Gastrocnemius medialis (tissue), 4 donors: ENCODE data around the gene ANAPC16.

Source experiments
- POLR2A ChIP-seq, 2 donors: fragments of 450-650 bp; IDR thresholded peaks; one replicate each; pipeline ENCODE4 v1.6.1; 2017; ENCODE audit warnings: antibody characterized with exemption in 2 of 2, mild to moderate bottlenecking in 2 of 2, moderate library complexity in 2 of 2
- TF ChIP-seq, protein P1 (sequence below), 5 experiments: fragments of 450-650 bp in 3 of 5; fragments of 200-600 bp in 2 of 5; sonication (generic) in 2 of 5; IDR thresholded peaks in 4 of 5; conservative IDR thresholded peaks in 1 of 5; 1 replicate in 4 of 5; 2 replicates in 1 of 5; pipeline ENCODE4 v1.5.1; 2016 to 2019; ENCODE audit warnings: antibody characterized with exemption in 5 of 5, mild to moderate bottlenecking in 3 of 5, moderate library complexity in 3 of 5

GRCh38 chr10:72257051-72257892 is 41.5 kb downstream of the ANAPC16 start:
- TF ChIP-seq POLR2A (IDR thresholded peaks at IDR 0.05) = peak in 1 of 2 donors; percentile 42
- TF ChIP-seq, protein P1, sequence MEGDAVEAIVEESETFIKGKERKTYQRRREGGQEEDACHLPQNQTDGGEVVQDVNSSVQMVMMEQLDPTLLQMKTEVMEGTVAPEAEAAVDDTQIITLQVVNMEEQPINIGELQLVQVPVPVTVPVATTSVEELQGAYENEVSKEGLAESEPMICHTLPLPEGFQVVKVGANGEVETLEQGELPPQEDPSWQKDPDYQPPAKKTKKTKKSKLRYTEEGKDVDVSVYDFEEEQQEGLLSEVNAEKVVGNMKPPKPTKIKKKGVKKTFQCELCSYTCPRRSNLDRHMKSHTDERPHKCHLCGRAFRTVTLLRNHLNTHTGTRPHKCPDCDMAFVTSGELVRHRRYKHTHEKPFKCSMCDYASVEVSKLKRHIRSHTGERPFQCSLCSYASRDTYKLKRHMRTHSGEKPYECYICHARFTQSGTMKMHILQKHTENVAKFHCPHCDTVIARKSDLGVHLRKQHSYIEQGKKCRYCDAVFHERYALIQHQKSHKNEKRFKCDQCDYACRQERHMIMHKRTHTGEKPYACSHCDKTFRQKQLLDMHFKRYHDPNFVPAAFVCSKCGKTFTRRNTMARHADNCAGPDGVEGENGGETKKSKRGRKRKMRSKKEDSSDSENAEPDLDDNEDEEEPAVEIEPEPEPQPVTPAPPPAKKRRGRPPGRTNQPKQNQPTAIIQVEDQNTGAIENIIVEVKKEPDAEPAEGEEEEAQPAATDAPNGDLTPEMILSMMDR (IDR thresholded peaks at IDR 0.05 in 4 of 5, conservative IDR thresholded peaks at IDR 0.05 in 1 of 5) = no peak
